SK-N-SH (cell line): ENCODE results near the gene POLR2J. TPM values are rescaled to one million over a fixed set of nuclear protein-coding genes. Genes with fewer than 3 reads are reported as not detected.
A peak's percentile ranks its signal among the peaks of the same experiment; 100 is the strongest.

ENCODE experiments used
- CTCF ChIA-PET: fragments of 300-600, 350-600 bp; formaldehyde crosslinking; extraction: SDS; loops from one replicate; lab custom pipeline; 2021; lab: Yijun Ruan, JAX
- POLR2A ChIA-PET: fragments of 350-600 bp; sonication (Branson Sonifier 250); formaldehyde crosslinking; extraction: SDS; loops from one replicate; lab custom pipeline; 2020; ENCODE audit warnings: antibody characterized with exemption, inconsistent platforms; lab: Yijun Ruan, JAX
- DNase-seq: peaks from one replicate; pipeline ENCODE4 v3.0.0; 2012
- H2AFZ ChIP-seq: fragments of 200-600 bp; sonication (generic); 2 replicates; pipeline ENCODE4 v1.8.1; 2016; ENCODE audit warnings: antibody characterized with exemption, mild to moderate bottlenecking, low read depth
- H3F3A ChIP-seq: fragments of 200-600 bp; sonication (generic); replicated peaks from 2 replicates; pipeline ENCODE3; 2016; ENCODE audit warnings: antibody characterized with exemption, mild to moderate bottlenecking; ENCODE audit not compliant: insufficient read depth
- H3K27ac ChIP-seq, 2 experiments: fragments of 200-500 bp in 1 of 2; fragments of 200-600 bp in 1 of 2; sonication (Bioruptor generic) in 1 of 2; sonication (generic), shearing (Covaris generic) in 1 of 2; 2 replicates each; pipeline versions ENCODE4 v1.5.1 to v1.6.1; 2014 to 2016; ENCODE audit warnings: low read depth in 2 of 2, inconsistent platforms in 1 of 2, low read length in 1 of 2, mild to moderate bottlenecking in 1 of 2, mixed read lengths in 1 of 2
- H3K27me3 ChIP-seq: fragments of 200-600 bp; sonication (generic), shearing (Covaris generic); 2 replicates; pipeline ENCODE4 v1.6.1; 2016; ENCODE audit warnings: mixed run types; ENCODE audit not compliant: insufficient read depth
- H3K36me3 ChIP-seq, 2 experiments: fragments of 200-500 bp in 1 of 2; fragments of 200-600 bp in 1 of 2; sonication (Bioruptor generic) in 1 of 2; sonication (generic) in 1 of 2; replicated peaks in 1 of 2; 2 replicates each; pipeline versions ENCODE3 to v1.5.1; 2014 to 2016; ENCODE audit warnings: low read length in 1 of 2, mild to moderate bottlenecking in 1 of 2; ENCODE audit not compliant: insufficient read depth in 2 of 2, control insufficient read depth in 1 of 2
- H3K4me1 ChIP-seq, 2 experiments: fragments of 200-500 bp in 1 of 2; fragments of 200-600 bp in 1 of 2; sonication (Bioruptor generic) in 1 of 2; sonication (generic), shearing (Covaris generic) in 1 of 2; 2 replicates each; pipeline versions ENCODE4 v1.5.1 to v1.6.1; 2014 to 2016; ENCODE audit warnings: low read depth in 1 of 2, low read length in 1 of 2, mixed run types in 1 of 2; ENCODE audit not compliant: insufficient read depth in 2 of 2, control insufficient read depth in 1 of 2
- H3K4me2 ChIP-seq: fragments of 200-600 bp; sonication (generic), shearing (Covaris generic); 2 replicates; pipeline ENCODE4 v1.6.1; 2017; ENCODE audit warnings: mixed run types
- H3K4me3 ChIP-seq, 2 experiments: fragments of 200-500 bp in 1 of 2; fragments of 200-600 bp in 1 of 2; sonication (Bioruptor generic) in 1 of 2; sonication (generic), shearing (Covaris generic) in 1 of 2; 2 replicates each; pipeline versions ENCODE4 v1.5.1 to v1.8.1; 2014 to 2016; ENCODE audit warnings: low read depth in 2 of 2, inconsistent platforms in 1 of 2, low read length in 1 of 2, mild to moderate bottlenecking in 1 of 2, mixed read lengths in 1 of 2, moderate library complexity in 1 of 2
- H3K79me2 ChIP-seq: fragments of 200-600 bp; sonication (generic); 2 replicates; pipeline ENCODE4 v1.8.1; 2017; ENCODE audit warnings: mild to moderate bottlenecking; ENCODE audit not compliant: insufficient read depth
- H3K9ac ChIP-seq: fragments of 200-600 bp; sonication (generic); 2 replicates; pipeline ENCODE4 v1.6.1; 2017; ENCODE audit warnings: mixed run types
- H3K9me2 ChIP-seq: fragments of 200-600 bp; sonication (generic); 2 replicates; pipeline ENCODE4 v1.6.1; 2017; ENCODE audit warnings: mixed run types
- H3K9me3 ChIP-seq: fragments of 200-600 bp; sonication (generic); 2 replicates; pipeline ENCODE4 v1.6.1; 2017; ENCODE audit warnings: mixed run types, mild to moderate bottlenecking, moderate library complexity
- H4K20me1 ChIP-seq: fragments of 200-600 bp; sonication (generic); 2 replicates; pipeline ENCODE4 v1.6.1; 2017; ENCODE audit warnings: mild to moderate bottlenecking, mixed run types; ENCODE audit not compliant: insufficient read depth
- CTCF ChIP-seq: fragments of 200-600 bp; sonication (generic); IDR thresholded peaks from 2 replicates; pipeline ENCODE4 v1.6.1; 2017; ENCODE audit warnings: antibody characterized with exemption, mild to moderate bottlenecking, moderate library complexity
- ELF1 ChIP-seq: IDR thresholded peaks from 2 replicates; pipeline ENCODE4 v1.4.0; 2012
- FOSL2 ChIP-seq: IDR thresholded peaks from 2 replicates; pipeline ENCODE4 v1.4.0; 2012; ENCODE audit warnings: low read depth, mild to moderate bottlenecking, moderate library complexity, borderline replicate concordance
- FOXJ3 ChIP-seq: sonication (generic); formaldehyde crosslinking; IDR thresholded peaks from 2 replicates; pipeline ENCODE4 v1.5.1; 2020; ENCODE audit warnings: mild to moderate bottlenecking, missing genetic modification reagents
- FOXM1 ChIP-seq: IDR thresholded peaks from 2 replicates; pipeline ENCODE4 v1.4.0; 2012; ENCODE audit warnings: low read depth, mild to moderate bottlenecking
- GATA2 ChIP-seq: sonication (generic); formaldehyde crosslinking; IDR thresholded peaks from 2 replicates; pipeline ENCODE4 v1.5.0; 2020; ENCODE audit warnings: mild to moderate bottlenecking, missing genetic modification reagents
- IRF3 ChIP-seq: fragments of 150-350 bp; IDR thresholded peaks from 2 replicates; pipeline ENCODE4 v1.6.1; 2016; ENCODE audit warnings: mild to moderate bottlenecking, low read depth, low read length
- JUND ChIP-seq: IDR thresholded peaks from 2 replicates; pipeline ENCODE4 v1.4.0; 2012
- MXI1 ChIP-seq: IDR thresholded peaks from 2 replicates; pipeline ENCODE4 v1.6.1; 2012; ENCODE audit warnings: mild to moderate bottlenecking, low read depth, low read length, improper control_type of control experiment
- PBX3 ChIP-seq: IDR thresholded peaks from 2 replicates; pipeline ENCODE4; 2012
- RFX5 ChIP-seq: IDR thresholded peaks from 2 replicates; pipeline ENCODE4 v1.6.1; 2012; ENCODE audit warnings: mild to moderate bottlenecking, improper control_type of control experiment, low read length
- RXRA ChIP-seq: IDR thresholded peaks from 2 replicates; pipeline ENCODE4 v1.4.0; 2012; ENCODE audit warnings: low read depth, mild to moderate bottlenecking, borderline replicate concordance
- SIN3A ChIP-seq: IDR thresholded peaks from 2 replicates; pipeline ENCODE4 v1.6.1; 2012; ENCODE audit warnings: low read depth, mild to moderate bottlenecking, low read length, moderate library complexity, borderline replicate concordance
- TEAD4 ChIP-seq: IDR thresholded peaks from 2 replicates; pipeline ENCODE4 v1.4.0; 2012; ENCODE audit warnings: mild to moderate bottlenecking, borderline replicate concordance; ENCODE audit not compliant: insufficient read depth
- USF2 ChIP-seq: fragments of 150-350 bp; IDR thresholded peaks from 2 replicates; pipeline ENCODE4 v1.6.1; 2017; ENCODE audit warnings: antibody characterized with exemption, low read length, low read depth, borderline replicate concordance
- YY1 ChIP-seq: IDR thresholded peaks from 2 replicates; pipeline ENCODE4 v1.4.0; 2012; ENCODE audit warnings: low read depth, mild to moderate bottlenecking
- WGBS: methylation state at CpG from one replicate; pipeline ENCODE4 v1.1.6; 2017; ENCODE audit warnings: low lambda C conversion rate; 5-methylcytosine and 5-hydroxymethylcytosine counted together
- polyA plus RNA-seq, 3 experiments: library from polyadenylated mRNA; depleted of rRNA; stranded (reverse); fragments of >200 nt; gene quantifications; 2 replicates each; pipeline ENCODE4 v1.2.3, GENCODE V29; 2012

POLR2J gene
- polyA plus RNA-seq, 1 of the 3 experiments (the other 2 are of a cell fraction) = 299 TPM

- H3K27me3 ChIP-seq = no peaks in the 10 kb centered on the region
- peaks cover 10% of the 10 kb centered on the region for H3F3A ChIP-seq
- no peaks in the 10 kb centered on the region for H3K9me3 ChIP-seq
- H3K4me3 ChIP-seq = no peak overlapping the region
- no peak overlapping the region for H3K4me2 ChIP-seq
- H3K36me3 ChIP-seq = peaks cover 20 to 37% of the 10 kb centered on the region in 2 experiments
- H2AFZ ChIP-seq = no peak overlapping the region
- no peak overlapping the region for H3K27ac ChIP-seq
- DNase-seq = no peak
- H3K79me2 ChIP-seq = no peaks in the 10 kb centered on the region; the same call in 1 of the 2 replicates
- H3K9me2 ChIP-seq = no peaks in the 10 kb centered on the region
- 91% methylated on average over 11 of the region's 14 CpGs for WGBS
- ChIA-PET POLR2A (no interaction called here), CTCF (interaction anchor here (0.9 to 1.0 kb wide), 2 partner anchors 9 to 35 kb away, joined by 3 read pairs; no protein-coding TSS in a partner anchor)
- H3K4me1 ChIP-seq = peaks cover 0 to 10% of the 10 kb centered on the region in 2 experiments; a peak in 1 of 4 replicates
- TF ChIP-seq JUND = no peak
- no peak for TF ChIP-seq FOXJ3 (CRISPR knock-in tag)
- TF ChIP-seq GATA2 = no peak
- TF ChIP-seq FOSL2 = no peak
- TF ChIP-seq FOXM1 = no peak
- H4K20me1 ChIP-seq = no peaks in the 10 kb centered on the region
- H3K9ac ChIP-seq = no peak overlapping the region
These were observed 31.4 kb downstream of the POLR2J start for GRCh38 chr7:102447311-102447710.

GRCh38 chr7:102446387-102447156 lies 32.1 kb downstream of the POLR2J start:
- POLR2A ChIA-PET = no interaction called here
- H3K27me3 ChIP-seq = no peaks in the 10 kb centered on the region

More at GRCh38 chr7:102446387-102447156, 32.1 kb downstream of the POLR2J start:
- H3K36me3 ChIP-seq = peaks cover 20 to 44% of the 10 kb centered on the region in 2 experiments
- H3K9ac ChIP-seq = no peak overlapping the region
- H3K9me3 ChIP-seq = no peaks in the 10 kb centered on the region
- CTCF ChIA-PET = interaction anchor here (0.6 to 0.7 kb wide), 2 partner anchors 21 to 134 kb away, joined by 3 read pairs; no protein-coding TSS in a partner anchor
- TF ChIP-seq GATA2 = no peak
- TF ChIP-seq ELF1 = no peak
- no peak for TF ChIP-seq RFX5
- no peak for TF ChIP-seq SIN3A
- no peak for TF ChIP-seq IRF3
- no peak for TF ChIP-seq CTCF
- no peak for TF ChIP-seq TEAD4
- TF ChIP-seq RXRA = no peak
- TF ChIP-seq FOXJ3 (CRISPR knock-in tag) = no peak
- no peak for TF ChIP-seq USF2
- no peak for TF ChIP-seq YY1
- no peak for TF ChIP-seq PBX3
- TF ChIP-seq MXI1 = no peak
- no peak for TF ChIP-seq FOSL2
- TF ChIP-seq, all 33 proteins: peak for 0
- H3K4me2 ChIP-seq = no peak overlapping the region
- peaks cover 0 to 10% of the 10 kb centered on the region in 2 experiments; a peak in 1 of 4 replicates for H3K4me1 ChIP-seq
- no peak overlapping the region for H3K4me3 ChIP-seq
- 94% methylated on average over 36 of the region's 41 CpGs for WGBS
- H3F3A ChIP-seq = peaks cover 10% of the 10 kb centered on the region
- no peak overlapping the region for H3K27ac ChIP-seq
- no peak overlapping the region for H2AFZ ChIP-seq
- H3K79me2 ChIP-seq = peaks cover 6% of the 10 kb centered on the region
- peak; percentile 16 for DNase-seq
- H4K20me1 ChIP-seq = no peaks in the 10 kb centered on the region
- H3K9me2 ChIP-seq = no peaks in the 10 kb centered on the region
